HL-60/S4 (cell line): ENCODE results near the gene LYVE1.
"Not testable (repeated sequence)": the region's sequence is repeated elsewhere in the genome, so short reads cannot be mapped to it uniquely, and the experiment has no call there.

Source experiments
- in situ Hi-C: fragments of 300-500 bp; cut with MboI; formaldehyde crosslinking; loops from 2 replicates; pipeline ENCODE4 v1.14.3; 2022; ENCODE audit warnings: low sequenced_read_pairs

The LYVE1 gene

GRCh38 chr11:10568486-10568941 lies at the start of gene LYVE1:
LYVE1 (minus strand) TSS chr11:10568665; CDS start chr11:10568532, 133 bp downstream.
- in situ Hi-C loops: no loop called here

- in situ Hi-C loops: no loop called here
Measured at GRCh38 chr11:10617551-10617950, 49.1 kb upstream of the LYVE1 start.

- in situ Hi-C loops: no loop called here
Measured at GRCh38 chr11:10611979-10612862, 43.8 kb upstream of the LYVE1 start.

GRCh38 chr11:10609636-10610035 lies 41.2 kb upstream of the LYVE1 start:
- in situ Hi-C loops: no loop called here

- in situ Hi-C loops: no loop called here
Measured at GRCh38 chr11:10608584-10608983, 40.1 kb upstream of the LYVE1 start.

- in situ Hi-C loops: no loop called here
Measured at GRCh38 chr11:10607462-10608132, 39.1 kb upstream of the LYVE1 start.

- in situ Hi-C loops: no loop called here
Measured at GRCh38 chr11:10606536-10607208, 38.2 kb upstream of the LYVE1 start.

- in situ Hi-C loops: no loop called here
Measured at GRCh38 chr11:10605941-10606381, 37.5 kb upstream of the LYVE1 start.

- in situ Hi-C loops: no loop called here
Measured at GRCh38 chr11:10604798-10605197, 36.3 kb upstream of the LYVE1 start.

- in situ Hi-C loops: no loop called here
Measured at GRCh38 chr11:10604340-10604748, 35.9 kb upstream of the LYVE1 start.

GRCh38 chr11:10603721-10604297 lies 35.3 kb upstream of the LYVE1 start:
- in situ Hi-C loops: no loop called here

- in situ Hi-C loops: no loop called here
Measured at GRCh38 chr11:10602945-10603344, 34.5 kb upstream of the LYVE1 start.

- in situ Hi-C loops: no loop called here
Measured at GRCh38 chr11:10602366-10602765, 33.9 kb upstream of the LYVE1 start.

- in situ Hi-C loops: no loop called here
Measured at GRCh38 chr11:10601837-10602236, 33.4 kb upstream of the LYVE1 start.

GRCh38 chr11:10600570-10601248 lies 32.2 kb upstream of the LYVE1 start:
- in situ Hi-C loops: no loop called here

GRCh38 chr11:10599388-10600175 lies 31.1 kb upstream of the LYVE1 start:
- in situ Hi-C loops: no loop called here

- in situ Hi-C loops: no loop called here
Measured at GRCh38 chr11:10598816-10599215, 30.4 kb upstream of the LYVE1 start.

- in situ Hi-C loops: no loop called here
Measured at GRCh38 chr11:10597877-10598351, 29.4 kb upstream of the LYVE1 start.

GRCh38 chr11:10595840-10596239 lies 27.4 kb upstream of the LYVE1 start:
- in situ Hi-C loops: not testable (repeated sequence)

- in situ Hi-C loops: no loop called here
Measured at GRCh38 chr11:10594407-10594806, 25.9 kb upstream of the LYVE1 start.
